Effector memory CD4-positive, alpha-beta T cell (primary cell): ENCODE data around the gene C1orf210.

ENCODE experiments used
- DNase-seq, 3 donors: peaks; one replicate each; pipeline ENCODE4 v3.0.0-alpha.2; 2020
- H3K27ac ChIP-seq: 2 replicates; pipeline ENCODE4 v1.7.0; 2013; ENCODE audit warnings: mild to moderate bottlenecking, low read length, moderate library complexity; ENCODE audit not compliant: insufficient read depth, poor library complexity, severe bottlenecking
- H3K27me3 ChIP-seq: replicated peaks from 2 replicates; pipeline ENCODE4 v1.7.0; 2013; ENCODE audit warnings: mild to moderate bottlenecking, low read length; ENCODE audit not compliant: insufficient read depth, control insufficient read depth, poor library complexity, severe bottlenecking
- H3K36me3 ChIP-seq: 2 replicates; pipeline ENCODE4 v1.7.0; 2013; ENCODE audit warnings: mild to moderate bottlenecking, low read length, moderate library complexity; ENCODE audit not compliant: control insufficient read depth, insufficient read depth
- H3K4me1 ChIP-seq: 2 replicates; pipeline ENCODE4 v1.7.0; 2013; ENCODE audit warnings: low read length, mild to moderate bottlenecking; ENCODE audit not compliant: control insufficient read depth, insufficient read depth, poor library complexity, severe bottlenecking
- H3K4me3 ChIP-seq: 2 replicates; pipeline ENCODE4 v1.7.0; 2013; ENCODE audit warnings: low read length, low read depth, mild to moderate bottlenecking; ENCODE audit not compliant: insufficient read depth, poor library complexity, severe bottlenecking
- H3K9me3 ChIP-seq: 2 replicates; pipeline ENCODE4 v1.7.0; 2013; ENCODE audit warnings: mild to moderate bottlenecking, low read length, moderate library complexity; ENCODE audit not compliant: control insufficient read depth

C1orf210 gene

GRCh38 chr1:43312663-43313515, 27.5 kb upstream of the C1orf210 start:
- H3K4me1 ChIP-seq, result no peaks in the 10 kb centered on the region
- H3K9me3 ChIP-seq, result no peaks in the 10 kb centered on the region
- no peak overlapping the region for H3K4me3 ChIP-seq
- no peaks in the 10 kb centered on the region for H3K36me3 ChIP-seq
- H3K27me3 ChIP-seq, result no peaks in the 10 kb centered on the region
- no peak overlapping the region for H3K27ac ChIP-seq
- no peak for DNase-seq

- Histone ChIP-seq H3K27ac (no peak overlapping the region), H3K4me1 (no peaks in the 10 kb centered on the region), H3K9me3 (no peaks in the 10 kb centered on the region), H3K36me3 (no peaks in the 10 kb centered on the region), H3K4me3 (no peak overlapping the region), H3K27me3 (no peaks in the 10 kb centered on the region)
- no peak for DNase-seq
Measured at GRCh38 chr1:43312212-43312623, 26.8 kb upstream of the C1orf210 start.

GRCh38 chr1:43311521-43311920, 26.1 kb upstream of the C1orf210 start:
- no peak for DNase-seq
- Histone ChIP-seq H3K27ac (no peak overlapping the region), H3K4me3 (no peak overlapping the region), H3K27me3 (no peaks in the 10 kb centered on the region), H3K36me3 (no peaks in the 10 kb centered on the region), H3K4me1 (no peaks in the 10 kb centered on the region), H3K9me3 (no peaks in the 10 kb centered on the region)

GRCh38 chr1:43309405-43310025, 24.1 kb upstream of the C1orf210 start:
- DNase-seq, result no peak
- no peak overlapping the region for H3K4me3 ChIP-seq

GRCh38 chr1:43308635-43309404, 23.4 kb upstream of the C1orf210 start:
- H3K4me3 ChIP-seq, result no peak overlapping the region
- no peaks in the 10 kb centered on the region for H3K27me3 ChIP-seq
- H3K9me3 ChIP-seq, result no peaks in the 10 kb centered on the region
- no peak overlapping the region for H3K27ac ChIP-seq
- no peaks in the 10 kb centered on the region for H3K4me1 ChIP-seq
- no peaks in the 10 kb centered on the region for H3K36me3 ChIP-seq
- DNase-seq, result no peak

More at GRCh38 chr1:43309405-43310025, 24.1 kb upstream of the C1orf210 start:
- H3K9me3 ChIP-seq, result no peaks in the 10 kb centered on the region
- no peaks in the 10 kb centered on the region for H3K36me3 ChIP-seq
- no peaks in the 10 kb centered on the region for H3K4me1 ChIP-seq
- no peaks in the 10 kb centered on the region for H3K27me3 ChIP-seq
- no peak overlapping the region for H3K27ac ChIP-seq

GRCh38 chr1:43307458-43308158, 22.2 kb upstream of the C1orf210 start:
- Histone ChIP-seq H3K4me1 (no peaks in the 10 kb centered on the region), H3K4me3 (no peak overlapping the region), H3K9me3 (no peaks in the 10 kb centered on the region), H3K36me3 (no peaks in the 10 kb centered on the region), H3K27me3 (no peaks in the 10 kb centered on the region), H3K27ac (no peak overlapping the region)
- DNase-seq, result no peak

GRCh38 chr1:43306688-43307457, 21.5 kb upstream of the C1orf210 start:
- no peaks in the 10 kb centered on the region for H3K4me1 ChIP-seq
- H3K36me3 ChIP-seq, result no peaks in the 10 kb centered on the region
- no peak for DNase-seq
- H3K9me3 ChIP-seq, result no peaks in the 10 kb centered on the region
- no peaks in the 10 kb centered on the region for H3K27me3 ChIP-seq
- H3K4me3 ChIP-seq, result no peak overlapping the region
- H3K27ac ChIP-seq, result no peak overlapping the region

GRCh38 chr1:43305926-43306687, 20.7 kb upstream of the C1orf210 start:
- Histone ChIP-seq H3K4me1 (no peaks in the 10 kb centered on the region), H3K9me3 (no peaks in the 10 kb centered on the region), H3K27ac (no peak overlapping the region), H3K27me3 (no peaks in the 10 kb centered on the region), H3K4me3 (no peak overlapping the region), H3K36me3 (no peaks in the 10 kb centered on the region)
- DNase-seq, result no peak

GRCh38 chr1:43305461-43305860, 20.1 kb upstream of the C1orf210 start:
- no peaks in the 10 kb centered on the region for H3K27me3 ChIP-seq
- H3K4me3 ChIP-seq, result no peak overlapping the region

More at GRCh38 chr1:43305461-43305860, 20.1 kb upstream of the C1orf210 start:
- Histone ChIP-seq H3K9me3 (no peaks in the 10 kb centered on the region), H3K36me3 (no peaks in the 10 kb centered on the region), H3K27ac (no peak overlapping the region), H3K4me1 (no peaks in the 10 kb centered on the region)
- no peak for DNase-seq
